Gastroesophageal sphincter (tissue), 4 donors: ENCODE measurements around the gene XNDC1N. TPM values are rescaled to one million over a fixed set of nuclear protein-coding genes. Genes with fewer than 3 reads are reported as not detected.

Source experiments
- ATAC-seq: fragments of 150-250 bp; one replicate; pipeline ENCODE4 v1.9.1; 2016; ENCODE audit warnings: mild to moderate bottlenecking, moderate library complexity
- H3K27ac ChIP-seq, 4 donors: fragments of 200-600 bp; sonication (generic) in 3 of 4; 1 replicate in 3 of 4; 2 replicates in 1 of 4; pipeline ENCODE4 v1.5.1; 2016 to 2019
- H3K27me3 ChIP-seq: fragments of 200-600 bp; sonication (generic); one replicate; pipeline ENCODE4 v1.5.1; 2019
- H3K36me3 ChIP-seq, 2 donors: fragments of 200-600 bp; sonication (generic); one replicate each; pipeline ENCODE4 v1.5.1; 2019; ENCODE audit warnings: control low read depth in 1 of 2
- H3K4me1 ChIP-seq, 3 donors: fragments of 200-600 bp; sonication (generic); 1 replicate in 2 of 3; 2 replicates in 1 of 3; pipeline ENCODE4 v1.5.1; 2016 to 2019; ENCODE audit warnings: control low read depth in 2 of 3
- H3K4me3 ChIP-seq, 2 donors: fragments of 200-600 bp; sonication (generic); one replicate each; pipeline ENCODE4 v1.5.1; 2019; ENCODE audit warnings: mild to moderate bottlenecking in 1 of 2, moderate library complexity in 1 of 2
- H3K9me3 ChIP-seq, 3 donors: fragments of 200-600 bp; sonication (generic); one replicate each; pipeline ENCODE4 v1.5.1; 2017 to 2019; ENCODE audit warnings: control low read depth in 2 of 3
- CTCF ChIP-seq, 4 experiments: fragments of 200-600 bp in 2 of 4; fragments of 450-650 bp in 2 of 4; sonication (generic) in 1 of 4; IDR thresholded peaks; one replicate each; pipeline ENCODE4 v1.5.1; 2017 to 2019; ENCODE audit warnings: antibody characterized with exemption in 4 of 4, mild to moderate bottlenecking in 2 of 4, moderate library complexity in 2 of 4
- EP300 ChIP-seq: sonication (generic); formaldehyde crosslinking; IDR thresholded peaks from one replicate; pipeline ENCODE4 v1.6.1; 2017; ENCODE audit warnings: antibody characterized with exemption, mild to moderate bottlenecking
- POLR2A ChIP-seq, 2 donors: fragments of 450-650 bp; IDR thresholded peaks; one replicate each; pipeline ENCODE4 v1.6.1; 2017; ENCODE audit warnings: antibody characterized with exemption in 2 of 2, mild to moderate bottlenecking in 2 of 2, moderate library complexity in 1 of 2
- POLR2AphosphoS5 ChIP-seq: sonication (generic); formaldehyde crosslinking; IDR thresholded peaks from one replicate; pipeline ENCODE4 v1.6.1; 2017; ENCODE audit warnings: antibody characterized with exemption
- WGBS, 2 donors: methylation state at CpG; one replicate each; pipeline ENCODE4 v1.1.5; 2018; ENCODE audit warnings: low coverage in 1 of 2; 5-methylcytosine and 5-hydroxymethylcytosine counted together
- total RNA-seq, 4 donors: library from RNA; depleted of rRNA; stranded (reverse); fragments of >200 nt; gene quantifications; one replicate each; pipeline ENCODE4 v1.1.0, GENCODE V29; 2016

The XNDC1N gene
- total RNA-seq, 4 donors from 2014 or later = 4.7 to 27.7 (median 7.7) TPM

DNA sequence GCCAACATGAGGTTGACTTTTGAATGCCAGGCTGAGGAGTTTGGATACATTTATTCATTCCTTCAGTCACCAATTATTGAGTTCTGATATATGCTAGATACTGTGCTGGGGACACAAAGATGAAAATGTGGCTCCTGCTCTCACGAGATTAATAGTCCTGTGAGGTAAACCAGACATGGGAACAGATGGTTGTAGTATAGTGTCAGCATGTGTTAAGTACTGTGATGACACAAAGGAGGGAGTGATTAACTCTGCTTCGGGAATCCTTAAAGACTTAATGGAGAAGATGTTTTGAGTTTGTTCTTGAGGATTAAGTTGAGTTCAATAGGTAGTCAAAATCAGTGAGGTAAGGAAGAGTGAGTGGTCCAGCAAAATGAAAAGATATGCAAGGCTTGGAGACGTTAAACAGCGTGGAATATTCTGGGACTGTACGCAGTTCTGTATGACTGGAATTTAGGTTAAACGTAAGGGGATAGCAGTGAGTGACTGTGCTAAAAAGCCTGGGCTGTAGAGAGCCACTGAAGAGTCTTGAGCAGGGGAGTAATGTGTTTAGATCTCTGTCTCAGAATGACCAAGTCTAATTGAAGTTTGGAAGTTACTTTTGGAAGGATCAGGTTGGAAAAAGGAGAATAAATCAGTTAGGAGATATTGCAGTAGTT lies 12.3 kb upstream of the XNDC1N start:
- H3K9me3 ChIP-seq = no peaks in the 10 kb centered on the region
- no peak overlapping the region for H3K27ac ChIP-seq
- no peak for ATAC-seq
- H3K27me3 ChIP-seq = no peaks in the 10 kb centered on the region
- H3K36me3 ChIP-seq = peaks cover 0 to 8% of the 10 kb centered on the region in 2 donors
- 66 to 69% methylated on average over 6 of the region's 6 CpGs for WGBS, 2 donors
- peaks cover 0 to 38% (median 6%) of the 10 kb centered on the region in 3 donors for H3K4me1 ChIP-seq
- no peak overlapping the region for H3K4me3 ChIP-seq
- TF ChIP-seq EP300 = no peak
- no peak for TF ChIP-seq POLR2A (IDR thresholded peaks at IDR 0.05)
- no peak for TF ChIP-seq POLR2AphosphoS5
- no peak for TF ChIP-seq CTCF (IDR thresholded peaks at IDR 0.05)

GRCh38 chr11:71937826-71938225 lies 9.4 kb upstream of the XNDC1N start:
- peaks cover 3 to 47% (median 6%) of the 10 kb centered on the region in 3 donors for H3K4me1 ChIP-seq

DNA sequence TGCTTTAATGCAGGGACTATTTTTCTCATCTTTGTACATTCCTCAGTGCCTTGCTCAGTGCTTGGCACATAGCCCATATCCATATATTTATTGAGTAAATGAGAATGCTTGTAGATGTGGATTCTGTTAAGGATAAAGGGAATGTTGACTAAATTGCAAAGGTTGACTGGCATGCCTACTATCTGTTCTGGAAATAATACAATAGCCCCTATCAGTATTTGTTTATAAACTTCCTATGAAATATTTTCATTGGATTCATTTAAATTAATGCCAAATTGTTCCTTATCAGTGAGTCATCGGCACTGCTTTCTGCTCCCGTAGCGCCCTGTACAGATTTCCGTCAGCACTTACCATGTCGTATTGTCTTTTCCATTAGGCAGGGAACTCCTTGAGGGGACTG lies 8.4 kb upstream of the XNDC1N start:
- Histone ChIP-seq H3K27me3 (no peaks in the 10 kb centered on the region), H3K4me1 (peaks cover 3 to 56% (median 6%) of the 10 kb centered on the region in 3 donors), H3K4me3 (no peak overlapping the region), H3K36me3 (no peaks in the 10 kb centered on the region), H3K27ac (peak overlapping the region in 1 of 4 donors; percentile 68), H3K9me3 (no peaks in the 10 kb centered on the region)
- ATAC-seq = no peak
- 40 to 60% methylated on average over 5 of the region's 5 CpGs for WGBS, 2 donors
- TF ChIP-seq CTCF (IDR thresholded peaks at IDR 0.05) (no peak), POLR2A (IDR thresholded peaks at IDR 0.05) (no peak), EP300 (no peak), POLR2AphosphoS5 (no peak)

More at GRCh38 chr11:71937826-71938225, 9.4 kb upstream of the XNDC1N start:
- H3K9me3 ChIP-seq = no peaks in the 10 kb centered on the region
- no peaks in the 10 kb centered on the region for H3K27me3 ChIP-seq
- TF ChIP-seq POLR2AphosphoS5 (no peak), EP300 (no peak), POLR2A (IDR thresholded peaks at IDR 0.05) (no peak)
- H3K27ac ChIP-seq = peak overlapping the region; percentile 30 to 68 (median 54)
- H3K36me3 ChIP-seq = no peaks in the 10 kb centered on the region
- no peak overlapping the region for H3K4me3 ChIP-seq
- 60% methylated on average over 1 of the region's 1 CpG; no CpG with 5 or more reads in 1 of the 2 donors for WGBS, 2 donors
- ATAC-seq = peak; percentile 19

DNA sequence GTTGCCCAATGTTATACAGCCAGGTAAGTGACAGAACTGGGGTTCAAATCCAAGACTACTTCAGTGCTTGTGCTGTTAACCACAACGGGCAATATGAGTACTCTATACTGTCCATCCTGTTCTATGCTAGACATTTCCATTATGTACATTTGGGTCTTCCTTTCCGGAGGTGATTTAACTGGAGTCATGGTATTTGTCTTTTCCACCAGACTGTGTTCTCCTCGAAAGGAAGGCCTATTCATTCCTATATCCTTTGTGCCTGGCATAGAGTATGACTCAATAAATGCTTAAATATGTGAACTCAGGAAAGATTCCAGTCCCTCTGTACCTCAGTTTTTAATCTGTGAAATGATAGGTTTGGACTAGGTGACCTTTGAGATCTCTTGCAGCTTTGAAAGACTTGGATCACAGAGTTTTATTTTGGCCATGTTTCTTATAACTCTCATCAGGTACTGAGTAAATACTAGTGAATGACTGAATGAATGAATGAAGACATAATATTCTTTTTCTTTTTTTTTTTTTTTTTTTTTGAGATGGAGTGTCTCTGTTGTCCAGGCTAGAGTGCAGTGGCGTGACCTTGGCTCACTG lies 7.0 kb upstream of the XNDC1N start:
- Histone ChIP-seq H3K4me1 (peaks cover 3 to 69% (median 10%) of the 10 kb centered on the region in 3 donors), H3K4me3 (no peak overlapping the region), H3K36me3 (no peaks in the 10 kb centered on the region), H3K27me3 (no peaks in the 10 kb centered on the region), H3K9me3 (no peaks in the 10 kb centered on the region), H3K27ac (no peak overlapping the region)
- ATAC-seq = no peak
- no peak for TF ChIP-seq POLR2AphosphoS5
- no peak for TF ChIP-seq POLR2A (IDR thresholded peaks at IDR 0.05)
- TF ChIP-seq EP300 = no peak
- no peak for TF ChIP-seq CTCF (IDR thresholded peaks at IDR 0.05)
- WGBS, 2 donors = 82 to 88% methylated on average over 4 of the region's 4 CpGs

DNA sequence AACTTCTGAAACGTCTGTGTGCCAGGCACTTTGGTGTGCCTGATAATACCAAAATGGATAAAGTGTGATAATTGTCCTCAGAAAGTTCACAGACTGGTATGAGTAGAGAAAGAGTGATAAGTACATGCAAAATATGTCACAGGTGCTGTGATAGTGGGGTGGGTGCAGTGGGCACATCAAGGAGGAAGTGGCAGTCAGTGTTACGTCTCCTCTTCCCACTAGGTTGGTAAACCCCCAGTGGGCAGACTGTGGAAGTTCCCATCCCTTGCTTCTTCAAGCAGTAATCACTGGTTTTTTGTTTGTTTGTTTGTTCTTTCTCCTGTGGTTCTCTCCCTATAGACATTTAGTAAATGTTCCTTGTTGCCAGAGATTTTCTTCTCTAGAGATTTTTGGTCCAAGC lies 5.8 kb upstream of the XNDC1N start:
- TF ChIP-seq POLR2A (IDR thresholded peaks at IDR 0.05) (no peak), EP300 (no peak), POLR2AphosphoS5 (no peak), CTCF (IDR thresholded peaks at IDR 0.05) (no peak)
- H3K36me3 ChIP-seq = no peaks in the 10 kb centered on the region
- no peak for ATAC-seq
- H3K4me1 ChIP-seq = peaks cover 10 to 73% (median 21%) of the 10 kb centered on the region in 3 donors
- H3K27me3 ChIP-seq = no peaks in the 10 kb centered on the region
- 39 to 47% methylated on average over 2 of the region's 2 CpGs for WGBS, 2 donors
- peak overlapping the region in 1 of 4 donors; percentile 5 for H3K27ac ChIP-seq
- H3K9me3 ChIP-seq = no peaks in the 10 kb centered on the region
- no peak overlapping the region for H3K4me3 ChIP-seq
